H1 (cell line): Measurements from ENCODE around the gene HSCB. TPM values are rescaled to one million over a fixed set of nuclear protein-coding genes. Genes with fewer than 3 reads are reported as not detected.

Experiments used
- polyA plus RNA-seq, 7 experiments: library from polyadenylated mRNA; depleted of rRNA in 3 of 7; stranded (reverse) in 5 of 7; unstranded in 2 of 7; fragments of >200 nt in 5 of 7; fragments of 200-250 nt in 2 of 7; gene quantifications; 1 replicate in 5 of 7; 2 replicates in 1 of 7; 4 replicates in 1 of 7; pipeline versions ENCODE4 v1.2.1 to v1.2.3, GENCODE V29; 2011 to 2013; ENCODE audit warnings: missing spikeins in 2 of 7, mixed read lengths in 2 of 7
- total RNA-seq: library from RNA; stranded (reverse); fragmentation: NEBNext Ultra II Directional; extraction: Animal tissue kit (Norgen Biotek cat#: 25700); gene quantifications from 2 replicates; pipeline ENCODE4 v1.2.1, GENCODE V29; 2021
- TF ChIP-seq, protein P1 (sequence below): fragments of 300-600 bp; sonication (generic); IDR thresholded peaks from 2 replicates; pipeline ENCODE4 v1.7.1; 2012; ENCODE audit warnings: low read length, moderate library complexity, mild to moderate bottlenecking, inconsistent platforms; ENCODE audit not compliant: insufficient replicate concordance

The HSCB gene
- total and polyA plus RNA-seq, 2 of the 8 experiments (the other 6 are each of a cell fraction or from before 2014, with no cell fraction given): 14.7 to 16.6 TPM

DNA sequence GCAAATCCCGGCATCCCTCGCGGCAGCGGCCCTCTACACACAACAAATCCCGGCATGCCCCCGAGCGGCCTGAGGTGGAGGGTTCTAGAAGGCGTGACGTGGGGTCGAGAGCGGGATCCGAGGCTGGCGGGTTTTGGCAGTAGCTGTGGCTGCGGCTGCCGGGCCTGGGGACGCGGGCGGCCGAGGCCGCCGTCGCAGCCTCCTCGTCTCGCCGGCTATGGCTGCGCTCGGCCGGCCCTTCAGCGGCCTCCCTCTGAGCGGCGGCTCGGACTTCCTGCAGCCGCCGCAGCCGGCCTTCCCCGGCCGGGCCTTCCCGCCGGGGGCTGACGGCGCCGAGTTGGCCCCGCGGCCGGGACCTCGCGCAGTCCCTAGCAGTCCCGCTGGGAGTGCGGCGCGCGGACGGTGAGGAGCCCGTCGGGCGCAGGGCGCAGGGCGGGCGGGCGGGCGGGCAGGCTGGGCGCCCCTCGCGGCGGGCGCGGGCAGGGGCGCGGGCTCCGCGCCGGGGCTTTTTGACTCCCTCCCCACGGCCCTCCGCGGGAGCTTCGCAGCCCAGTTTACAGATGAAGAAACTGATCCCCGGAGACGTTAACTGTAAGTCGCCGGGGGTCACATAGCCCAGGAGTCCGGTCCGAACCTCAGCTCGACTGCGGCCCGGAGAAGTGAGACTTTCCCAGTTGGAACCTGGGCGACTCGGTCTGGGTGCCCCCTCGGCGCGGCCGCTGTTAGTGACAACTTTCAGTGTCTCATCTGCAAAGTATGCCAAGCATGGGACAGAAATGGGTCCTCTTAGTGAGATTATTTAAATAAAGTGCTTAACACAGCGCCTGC lies 31.0 kb downstream of the HSCB start, which contains the start of gene CCDC117 (continued):
- TF ChIP-seq, protein P1, sequence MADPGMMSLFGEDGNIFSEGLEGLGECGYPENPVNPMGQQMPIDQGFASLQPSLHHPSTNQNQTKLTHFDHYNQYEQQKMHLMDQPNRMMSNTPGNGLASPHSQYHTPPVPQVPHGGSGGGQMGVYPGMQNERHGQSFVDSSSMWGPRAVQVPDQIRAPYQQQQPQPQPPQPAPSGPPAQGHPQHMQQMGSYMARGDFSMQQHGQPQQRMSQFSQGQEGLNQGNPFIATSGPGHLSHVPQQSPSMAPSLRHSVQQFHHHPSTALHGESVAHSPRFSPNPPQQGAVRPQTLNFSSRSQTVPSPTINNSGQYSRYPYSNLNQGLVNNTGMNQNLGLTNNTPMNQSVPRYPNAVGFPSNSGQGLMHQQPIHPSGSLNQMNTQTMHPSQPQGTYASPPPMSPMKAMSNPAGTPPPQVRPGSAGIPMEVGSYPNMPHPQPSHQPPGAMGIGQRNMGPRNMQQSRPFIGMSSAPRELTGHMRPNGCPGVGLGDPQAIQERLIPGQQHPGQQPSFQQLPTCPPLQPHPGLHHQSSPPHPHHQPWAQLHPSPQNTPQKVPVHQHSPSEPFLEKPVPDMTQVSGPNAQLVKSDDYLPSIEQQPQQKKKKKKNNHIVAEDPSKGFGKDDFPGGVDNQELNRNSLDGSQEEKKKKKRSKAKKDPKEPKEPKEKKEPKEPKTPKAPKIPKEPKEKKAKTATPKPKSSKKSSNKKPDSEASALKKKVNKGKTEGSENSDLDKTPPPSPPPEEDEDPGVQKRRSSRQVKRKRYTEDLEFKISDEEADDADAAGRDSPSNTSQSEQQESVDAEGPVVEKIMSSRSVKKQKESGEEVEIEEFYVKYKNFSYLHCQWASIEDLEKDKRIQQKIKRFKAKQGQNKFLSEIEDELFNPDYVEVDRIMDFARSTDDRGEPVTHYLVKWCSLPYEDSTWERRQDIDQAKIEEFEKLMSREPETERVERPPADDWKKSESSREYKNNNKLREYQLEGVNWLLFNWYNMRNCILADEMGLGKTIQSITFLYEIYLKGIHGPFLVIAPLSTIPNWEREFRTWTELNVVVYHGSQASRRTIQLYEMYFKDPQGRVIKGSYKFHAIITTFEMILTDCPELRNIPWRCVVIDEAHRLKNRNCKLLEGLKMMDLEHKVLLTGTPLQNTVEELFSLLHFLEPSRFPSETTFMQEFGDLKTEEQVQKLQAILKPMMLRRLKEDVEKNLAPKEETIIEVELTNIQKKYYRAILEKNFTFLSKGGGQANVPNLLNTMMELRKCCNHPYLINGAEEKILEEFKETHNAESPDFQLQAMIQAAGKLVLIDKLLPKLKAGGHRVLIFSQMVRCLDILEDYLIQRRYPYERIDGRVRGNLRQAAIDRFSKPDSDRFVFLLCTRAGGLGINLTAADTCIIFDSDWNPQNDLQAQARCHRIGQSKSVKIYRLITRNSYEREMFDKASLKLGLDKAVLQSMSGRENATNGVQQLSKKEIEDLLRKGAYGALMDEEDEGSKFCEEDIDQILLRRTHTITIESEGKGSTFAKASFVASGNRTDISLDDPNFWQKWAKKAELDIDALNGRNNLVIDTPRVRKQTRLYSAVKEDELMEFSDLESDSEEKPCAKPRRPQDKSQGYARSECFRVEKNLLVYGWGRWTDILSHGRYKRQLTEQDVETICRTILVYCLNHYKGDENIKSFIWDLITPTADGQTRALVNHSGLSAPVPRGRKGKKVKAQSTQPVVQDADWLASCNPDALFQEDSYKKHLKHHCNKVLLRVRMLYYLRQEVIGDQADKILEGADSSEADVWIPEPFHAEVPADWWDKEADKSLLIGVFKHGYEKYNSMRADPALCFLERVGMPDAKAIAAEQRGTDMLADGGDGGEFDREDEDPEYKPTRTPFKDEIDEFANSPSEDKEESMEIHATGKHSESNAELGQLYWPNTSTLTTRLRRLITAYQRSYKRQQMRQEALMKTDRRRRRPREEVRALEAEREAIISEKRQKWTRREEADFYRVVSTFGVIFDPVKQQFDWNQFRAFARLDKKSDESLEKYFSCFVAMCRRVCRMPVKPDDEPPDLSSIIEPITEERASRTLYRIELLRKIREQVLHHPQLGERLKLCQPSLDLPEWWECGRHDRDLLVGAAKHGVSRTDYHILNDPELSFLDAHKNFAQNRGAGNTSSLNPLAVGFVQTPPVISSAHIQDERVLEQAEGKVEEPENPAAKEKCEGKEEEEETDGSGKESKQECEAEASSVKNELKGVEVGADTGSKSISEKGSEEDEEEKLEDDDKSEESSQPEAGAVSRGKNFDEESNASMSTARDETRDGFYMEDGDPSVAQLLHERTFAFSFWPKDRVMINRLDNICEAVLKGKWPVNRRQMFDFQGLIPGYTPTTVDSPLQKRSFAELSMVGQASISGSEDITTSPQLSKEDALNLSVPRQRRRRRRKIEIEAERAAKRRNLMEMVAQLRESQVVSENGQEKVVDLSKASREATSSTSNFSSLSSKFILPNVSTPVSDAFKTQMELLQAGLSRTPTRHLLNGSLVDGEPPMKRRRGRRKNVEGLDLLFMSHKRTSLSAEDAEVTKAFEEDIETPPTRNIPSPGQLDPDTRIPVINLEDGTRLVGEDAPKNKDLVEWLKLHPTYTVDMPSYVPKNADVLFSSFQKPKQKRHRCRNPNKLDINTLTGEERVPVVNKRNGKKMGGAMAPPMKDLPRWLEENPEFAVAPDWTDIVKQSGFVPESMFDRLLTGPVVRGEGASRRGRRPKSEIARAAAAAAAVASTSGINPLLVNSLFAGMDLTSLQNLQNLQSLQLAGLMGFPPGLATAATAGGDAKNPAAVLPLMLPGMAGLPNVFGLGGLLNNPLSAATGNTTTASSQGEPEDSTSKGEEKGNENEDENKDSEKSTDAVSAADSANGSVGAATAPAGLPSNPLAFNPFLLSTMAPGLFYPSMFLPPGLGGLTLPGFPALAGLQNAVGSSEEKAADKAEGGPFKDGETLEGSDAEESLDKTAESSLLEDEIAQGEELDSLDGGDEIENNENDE: no peak
- TF ChIP-seq, all 59 proteins: peak for 19
